Adrenal gland (tissue), 5 donors: Measurements from ENCODE around the gene OLFM4.

ENCODE experiments used
- CTCF ChIP-seq, 6 experiments: fragments of 450-650 bp in 4 of 6; fragments of 200-600 bp in 2 of 6; sonication (generic) in 1 of 6; IDR thresholded peaks; 1 replicate in 5 of 6; 2 replicates in 1 of 6; pipeline versions ENCODE4 v1.5.1 to v1.8.0; 2016 to 2021; ENCODE audit warnings: antibody characterized with exemption in 6 of 6, mild to moderate bottlenecking in 2 of 6, moderate library complexity in 1 of 6
- POLR2A ChIP-seq, 2 donors: fragments of 450-650 bp; IDR thresholded peaks; one replicate each; pipeline ENCODE4 v1.6.1; 2017; ENCODE audit warnings: antibody characterized with exemption in 2 of 2, mild to moderate bottlenecking in 2 of 2, moderate library complexity in 1 of 2
- donor health status: DM: no; HTN: no; CAD: no.

GRCh38 chr13:53020764-53021335 is 7.8 kb upstream of the OLFM4 start:
- TF ChIP-seq CTCF (IDR thresholded peaks at IDR 0.05): no peak
- TF ChIP-seq POLR2A (IDR thresholded peaks at IDR 0.05): no peak
